GM23338 (cell line): ENCODE data around the gene KCNK1. TPM values are rescaled to one million over a fixed set of nuclear protein-coding genes. Genes with fewer than 3 reads are reported as not detected.

Experiments
- ATAC-seq: fragments of 200-7000 bp; cut with Tn5 transposase; 3 replicates; pipeline ENCODE4 v1.9.1; 2020
- DNase-seq: peaks from one replicate; pipeline ENCODE4 v3.0.0-alpha.2; 2015; ENCODE audit warnings: low spot score
- H2AFZ ChIP-seq: fragments of 200-600 bp; sonication (generic); 2 replicates; pipeline ENCODE4 v1.8.0; 2016; ENCODE audit warnings: antibody characterized with exemption, mild to moderate bottlenecking, moderate library complexity
- H3F3A ChIP-seq: fragments of 200-600 bp; sonication (generic); replicated peaks from 2 replicates; pipeline ENCODE4 v1.8.0; 2017; ENCODE audit warnings: antibody characterized with exemption, mixed run types, low read depth
- H3K27ac ChIP-seq: fragments of 200-600 bp; sonication (generic); 2 replicates; pipeline ENCODE4 v1.6.1; 2016; ENCODE audit warnings: low read depth
- H3K27me3 ChIP-seq: fragments of 200-600 bp; sonication (generic); 2 replicates; pipeline ENCODE4 v1.8.0; 2016; ENCODE audit warnings: mild to moderate bottlenecking, mixed run types, moderate library complexity; ENCODE audit not compliant: insufficient read depth
- H3K36me3 ChIP-seq: fragments of 200-600 bp; sonication (generic); 2 replicates; pipeline ENCODE4 v1.8.0; 2016; ENCODE audit warnings: mild to moderate bottlenecking; ENCODE audit not compliant: insufficient read depth
- H3K4me1 ChIP-seq: fragments of 200-600 bp; sonication (generic); 2 replicates; pipeline ENCODE4 v1.8.0; 2016; ENCODE audit warnings: mild to moderate bottlenecking, moderate library complexity; ENCODE audit not compliant: insufficient read depth
- H3K4me2 ChIP-seq: fragments of 200-600 bp; sonication (generic); 2 replicates; pipeline ENCODE4 v1.7.1; 2017; ENCODE audit warnings: mixed run types
- H3K4me3 ChIP-seq: fragments of 200-600 bp; sonication (generic); 2 replicates; pipeline ENCODE4 v1.6.1; 2016; ENCODE audit warnings: mixed run types
- H3K79me2 ChIP-seq: fragments of 200-600 bp; sonication (generic); replicated peaks from 2 replicates; pipeline ENCODE4 v1.8.0; 2017; ENCODE audit warnings: mild to moderate bottlenecking; ENCODE audit not compliant: insufficient read depth
- H3K9me2 ChIP-seq: fragments of 200-600 bp; sonication (generic); 2 replicates; pipeline ENCODE4 v1.8.0; 2017; ENCODE audit not compliant: insufficient read depth
- H4K20me1 ChIP-seq: fragments of 200-600 bp; sonication (generic); replicated peaks from 2 replicates; pipeline ENCODE4 v1.8.0; 2017; ENCODE audit warnings: mild to moderate bottlenecking; ENCODE audit not compliant: insufficient read depth
- H3K27ac Mint-ChIP-seq: 2 replicates; pipeline ENCODE4 v1.8.0; 2020; ENCODE audit warnings: inconsistent platforms, mild to moderate bottlenecking, moderate library complexity, mixed read lengths
- H3K27me3 Mint-ChIP-seq: 3 replicates; pipeline ENCODE4 v1.8.0; 2022; ENCODE audit warnings: low read depth, mild to moderate bottlenecking, moderate library complexity, mixed read lengths, inconsistent platforms; ENCODE audit not compliant: insufficient read depth, poor library complexity
- H3K36me3 Mint-ChIP-seq: 3 replicates; pipeline ENCODE4 v1.8.0; 2021; ENCODE audit warnings: low read depth, mild to moderate bottlenecking, inconsistent platforms, moderate library complexity, mixed read lengths
- H3K4me1 Mint-ChIP-seq: 3 replicates; pipeline ENCODE4 v1.8.0; 2020; ENCODE audit warnings: mild to moderate bottlenecking, inconsistent platforms, mixed read lengths
- H3K4me3 Mint-ChIP-seq: 3 replicates; pipeline ENCODE4 v1.8.0; 2021; ENCODE audit warnings: moderate library complexity, mild to moderate bottlenecking, inconsistent platforms, mixed read lengths
- H3K9me3 Mint-ChIP-seq: 3 replicates; pipeline ENCODE4 v1.8.0; 2020; ENCODE audit warnings: moderate library complexity, mild to moderate bottlenecking, inconsistent platforms, mixed read lengths
- CREB1 ChIP-seq: fragments of 250-450 bp; sonication (Bioruptor Pico); IDR thresholded peaks from 2 replicates; pipeline ENCODE4 v1.5.0; 2020; ENCODE audit warnings: low read depth, mild to moderate bottlenecking, moderate library complexity
- CTCF ChIP-seq, 2 experiments: fragments of 200-600 bp in 1 of 2; sonication (generic) in 1 of 2; conservative IDR thresholded peaks; 2 replicates each; pipeline versions ENCODE4 v1.5.1 to v1.6.1; 2016 to 2017; ENCODE audit warnings: antibody characterized with exemption in 2 of 2, low read depth in 2 of 2, mild to moderate bottlenecking in 2 of 2, moderate library complexity in 1 of 2
- EZH2 ChIP-seq: fragments of 200-600 bp; sonication (generic); IDR thresholded peaks from one replicate; pipeline ENCODE4 v1.8.0; 2017; ENCODE audit warnings: antibody characterized with exemption, mild to moderate bottlenecking, low read depth; ENCODE audit not compliant: unreplicated experiment
- NANOG ChIP-seq: IDR thresholded peaks from 2 replicates; pipeline ENCODE4 v1.6.1; 2016; ENCODE audit warnings: antibody characterized with exemption, borderline replicate concordance
- POLR2AphosphoS5 ChIP-seq: IDR thresholded peaks from 2 replicates; pipeline ENCODE4 v1.6.1; 2016; ENCODE audit warnings: antibody characterized with exemption, low read depth
- STAT1 ChIP-seq: IDR thresholded peaks from one replicate; pipeline ENCODE4 v1.6.1; 2016; ENCODE audit warnings: antibody characterized with exemption; ENCODE audit not compliant: unreplicated experiment
- ZNF114 ChIP-seq: fragments of 250-450 bp; sonication (Bioruptor Pico); IDR thresholded peaks from 2 replicates; pipeline ENCODE4 v1.5.0; 2020; ENCODE audit warnings: mild to moderate bottlenecking, moderate library complexity
- ZNF331 ChIP-seq: fragments of 250-450 bp; sonication (Bioruptor Pico); IDR thresholded peaks from 2 replicates; pipeline ENCODE4 v1.5.0; 2020; ENCODE audit warnings: low read depth, mild to moderate bottlenecking, moderate library complexity
- polyA plus RNA-seq: library from polyadenylated mRNA; unstranded; fragments of >200 nt; fragmentation: Nextera tagmentation; extraction: Ambion mirVana; gene quantifications from 2 replicates; pipeline ENCODE4 v1.2.1, GENCODE V29; 2016
- total RNA-seq: library from RNA; depleted of rRNA; stranded (reverse); fragments of >200 nt; shearing (Covaris generic); gene quantifications from 2 replicates; pipeline ENCODE4 v1.2.3, GENCODE V29; 2014
- TF ChIP-seq, protein P1 (sequence below): fragments of 250-450 bp; sonication (Bioruptor Pico); IDR thresholded peaks from 2 replicates; pipeline ENCODE4 v1.5.0; 2020; ENCODE audit warnings: mild to moderate bottlenecking, moderate library complexity
- TF ChIP-seq, protein P2 (sequence below): IDR thresholded peaks from 2 replicates; pipeline ENCODE4 v1.6.1; 2016; ENCODE audit warnings: antibody characterized with exemption

KCNK1 gene
- total and polyA plus RNA-seq, 2 experiments from 2014 or later: 10.1 to 12.7 TPM

DNA sequence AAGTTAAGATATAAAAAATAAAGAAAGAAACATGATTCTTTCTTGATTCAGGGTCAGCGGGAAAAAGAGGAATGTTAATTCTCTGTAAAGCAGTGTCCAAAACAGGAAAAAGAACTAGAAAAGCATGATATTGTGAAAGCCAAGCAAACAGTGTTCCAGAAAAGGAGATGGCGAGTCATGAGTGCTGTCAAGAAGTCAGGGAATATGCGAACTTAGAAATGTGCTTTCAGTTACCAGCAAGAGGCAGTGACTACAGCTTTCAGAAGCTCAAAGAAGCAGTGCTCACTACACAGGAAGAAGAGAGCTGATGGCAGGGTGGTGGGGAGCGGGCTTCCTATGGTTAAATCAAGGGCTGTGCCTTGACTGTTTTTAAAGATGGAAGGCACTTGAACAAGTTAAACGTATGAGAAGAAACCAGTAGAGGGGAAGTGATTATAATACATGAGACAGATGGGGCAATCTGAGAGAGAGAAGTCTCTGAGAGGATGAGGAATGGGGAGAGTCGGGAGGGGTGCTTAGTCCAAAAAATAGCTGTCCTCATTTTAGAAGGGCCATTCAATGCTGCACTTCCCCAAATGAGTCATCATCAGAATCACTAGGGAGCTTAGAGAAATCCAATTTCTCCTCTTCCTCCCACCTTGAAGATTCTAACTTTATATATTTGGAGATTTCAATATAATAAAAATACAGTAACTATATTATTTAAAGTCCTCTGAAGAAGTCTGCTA, 90.4 kb downstream of the KCNK1 start:
- Mint-ChIP-seq H3K4me1 (peaks cover 15% of the 10 kb centered on the region), H3K27me3 (peaks cover 1% of the 10 kb centered on the region), H3K9me3 (no peaks in the 10 kb centered on the region), H3K36me3 (no peaks in the 10 kb centered on the region), H3K27ac (no peak overlapping the region), H3K4me3 (no peak overlapping the region)
- H4K20me1 ChIP-seq: no peaks in the 10 kb centered on the region
- H3K4me1 ChIP-seq: peaks cover 10% of the 10 kb centered on the region; the same call in 1 of the 2 replicates
- ATAC-seq (no peak), DNase-seq (no peak)
- no peak overlapping the region for H3K4me2 ChIP-seq
- peaks cover 6% of the 10 kb centered on the region; the same call in 1 of the 2 replicates for H3K9me2 ChIP-seq
- TF ChIP-seq, protein P1, sequence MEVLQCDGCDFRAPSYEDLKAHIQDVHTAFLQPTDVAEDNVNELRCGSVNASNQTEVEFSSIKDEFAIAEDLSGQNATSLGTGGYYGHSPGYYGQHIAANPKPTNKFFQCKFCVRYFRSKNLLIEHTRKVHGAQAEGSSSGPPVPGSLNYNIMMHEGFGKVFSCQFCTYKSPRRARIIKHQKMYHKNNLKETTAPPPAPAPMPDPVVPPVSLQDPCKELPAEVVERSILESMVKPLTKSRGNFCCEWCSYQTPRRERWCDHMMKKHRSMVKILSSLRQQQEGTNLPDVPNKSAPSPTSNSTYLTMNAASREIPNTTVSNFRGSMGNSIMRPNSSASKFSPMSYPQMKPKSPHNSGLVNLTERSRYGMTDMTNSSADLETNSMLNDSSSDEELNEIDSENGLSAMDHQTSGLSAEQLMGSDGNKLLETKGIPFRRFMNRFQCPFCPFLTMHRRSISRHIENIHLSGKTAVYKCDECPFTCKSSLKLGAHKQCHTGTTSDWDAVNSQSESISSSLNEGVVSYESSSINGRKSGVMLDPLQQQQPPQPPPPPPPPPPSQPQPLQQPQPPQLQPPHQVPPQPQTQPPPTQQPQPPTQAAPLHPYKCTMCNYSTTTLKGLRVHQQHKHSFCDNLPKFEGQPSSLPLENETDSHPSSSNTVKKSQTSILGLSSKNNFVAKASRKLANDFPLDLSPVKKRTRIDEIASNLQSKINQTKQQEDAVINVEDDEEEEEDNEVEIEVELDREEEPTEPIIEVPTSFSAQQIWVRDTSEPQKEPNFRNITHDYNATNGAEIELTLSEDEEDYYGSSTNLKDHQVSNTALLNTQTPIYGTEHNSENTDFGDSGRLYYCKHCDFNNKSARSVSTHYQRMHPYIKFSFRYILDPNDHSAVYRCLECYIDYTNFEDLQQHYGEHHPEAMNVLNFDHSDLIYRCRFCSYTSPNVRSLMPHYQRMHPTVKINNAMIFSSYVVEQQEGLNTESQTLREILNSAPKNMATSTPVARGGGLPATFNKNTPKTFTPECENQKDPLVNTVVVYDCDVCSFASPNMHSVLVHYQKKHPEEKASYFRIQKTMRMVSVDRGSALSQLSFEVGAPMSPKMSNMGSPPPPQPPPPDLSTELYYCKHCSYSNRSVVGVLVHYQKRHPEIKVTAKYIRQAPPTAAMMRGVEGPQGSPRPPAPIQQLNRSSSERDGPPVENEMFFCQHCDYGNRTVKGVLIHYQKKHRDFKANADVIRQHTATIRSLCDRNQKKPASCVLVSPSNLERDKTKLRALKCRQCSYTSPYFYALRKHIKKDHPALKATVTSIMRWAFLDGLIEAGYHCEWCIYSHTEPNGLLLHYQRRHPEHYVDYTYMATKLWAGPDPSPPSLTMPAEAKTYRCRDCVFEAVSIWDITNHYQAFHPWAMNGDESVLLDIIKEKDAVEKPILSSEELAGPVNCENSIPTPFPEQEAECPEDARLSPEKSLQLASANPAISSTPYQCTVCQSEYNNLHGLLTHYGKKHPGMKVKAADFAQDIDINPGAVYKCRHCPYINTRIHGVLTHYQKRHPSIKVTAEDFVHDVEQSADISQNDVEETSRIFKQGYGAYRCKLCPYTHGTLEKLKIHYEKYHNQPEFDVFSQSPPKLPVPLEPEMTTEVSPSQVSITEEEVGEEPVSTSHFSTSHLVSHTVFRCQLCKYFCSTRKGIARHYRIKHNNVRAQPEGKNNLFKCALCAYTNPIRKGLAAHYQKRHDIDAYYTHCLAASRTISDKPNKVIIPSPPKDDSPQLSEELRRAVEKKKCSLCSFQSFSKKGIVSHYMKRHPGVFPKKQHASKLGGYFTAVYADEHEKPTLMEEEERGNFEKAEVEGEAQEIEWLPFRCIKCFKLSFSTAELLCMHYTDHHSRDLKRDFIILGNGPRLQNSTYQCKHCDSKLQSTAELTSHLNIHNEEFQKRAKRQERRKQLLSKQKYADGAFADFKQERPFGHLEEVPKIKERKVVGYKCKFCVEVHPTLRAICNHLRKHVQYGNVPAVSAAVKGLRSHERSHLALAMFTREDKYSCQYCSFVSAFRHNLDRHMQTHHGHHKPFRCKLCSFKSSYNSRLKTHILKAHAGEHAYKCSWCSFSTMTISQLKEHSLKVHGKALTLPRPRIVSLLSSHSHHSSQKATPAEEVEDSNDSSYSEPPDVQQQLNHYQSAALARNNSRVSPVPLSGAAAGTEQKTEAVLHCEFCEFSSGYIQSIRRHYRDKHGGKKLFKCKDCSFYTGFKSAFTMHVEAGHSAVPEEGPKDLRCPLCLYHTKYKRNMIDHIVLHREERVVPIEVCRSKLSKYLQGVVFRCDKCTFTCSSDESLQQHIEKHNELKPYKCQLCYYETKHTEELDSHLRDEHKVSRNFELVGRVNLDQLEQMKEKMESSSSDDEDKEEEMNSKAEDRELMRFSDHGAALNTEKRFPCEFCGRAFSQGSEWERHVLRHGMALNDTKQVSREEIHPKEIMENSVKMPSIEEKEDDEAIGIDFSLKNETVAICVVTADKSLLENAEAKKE (CRISPR knock-in tag): no peak
- TF ChIP-seq ZNF331 (CRISPR knock-in tag) (no peak), POLR2AphosphoS5 (no peak), NANOG (no peak), CREB1 (CRISPR knock-in tag) (no peak), CTCF (conservative IDR thresholded peaks at IDR 0.05; ENCODE audit: low read depth in 2 of 2) (no peak), ZNF114 (CRISPR knock-in tag) (no peak), STAT1 (no peak), EZH2 (no peak)
- TF ChIP-seq, protein P2, sequence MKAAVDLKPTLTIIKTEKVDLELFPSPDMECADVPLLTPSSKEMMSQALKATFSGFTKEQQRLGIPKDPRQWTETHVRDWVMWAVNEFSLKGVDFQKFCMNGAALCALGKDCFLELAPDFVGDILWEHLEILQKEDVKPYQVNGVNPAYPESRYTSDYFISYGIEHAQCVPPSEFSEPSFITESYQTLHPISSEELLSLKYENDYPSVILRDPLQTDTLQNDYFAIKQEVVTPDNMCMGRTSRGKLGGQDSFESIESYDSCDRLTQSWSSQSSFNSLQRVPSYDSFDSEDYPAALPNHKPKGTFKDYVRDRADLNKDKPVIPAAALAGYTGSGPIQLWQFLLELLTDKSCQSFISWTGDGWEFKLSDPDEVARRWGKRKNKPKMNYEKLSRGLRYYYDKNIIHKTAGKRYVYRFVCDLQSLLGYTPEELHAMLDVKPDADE: no peak
- H3K27ac ChIP-seq: no peak overlapping the region
- H3K79me2 ChIP-seq: no peaks in the 10 kb centered on the region
- H3K36me3 ChIP-seq: no peaks in the 10 kb centered on the region
- no peaks in the 10 kb centered on the region for H3F3A ChIP-seq
- no peak overlapping the region for H3K4me3 ChIP-seq
- H2AFZ ChIP-seq: peak overlapping the region; percentile 88; the same call in 1 of the 2 replicates
- H3K27me3 ChIP-seq: no peaks in the 10 kb centered on the region
